ENCODE results near the gene ZNF385B.
A peak's percentile ranks its signal among the peaks of the same experiment; 100 is the strongest.
"Not testable (repeated sequence)": the region's sequence is repeated elsewhere in the genome, so short reads cannot be mapped to it uniquely, and the experiment has no call there.

The ZNF385B gene

DNA sequence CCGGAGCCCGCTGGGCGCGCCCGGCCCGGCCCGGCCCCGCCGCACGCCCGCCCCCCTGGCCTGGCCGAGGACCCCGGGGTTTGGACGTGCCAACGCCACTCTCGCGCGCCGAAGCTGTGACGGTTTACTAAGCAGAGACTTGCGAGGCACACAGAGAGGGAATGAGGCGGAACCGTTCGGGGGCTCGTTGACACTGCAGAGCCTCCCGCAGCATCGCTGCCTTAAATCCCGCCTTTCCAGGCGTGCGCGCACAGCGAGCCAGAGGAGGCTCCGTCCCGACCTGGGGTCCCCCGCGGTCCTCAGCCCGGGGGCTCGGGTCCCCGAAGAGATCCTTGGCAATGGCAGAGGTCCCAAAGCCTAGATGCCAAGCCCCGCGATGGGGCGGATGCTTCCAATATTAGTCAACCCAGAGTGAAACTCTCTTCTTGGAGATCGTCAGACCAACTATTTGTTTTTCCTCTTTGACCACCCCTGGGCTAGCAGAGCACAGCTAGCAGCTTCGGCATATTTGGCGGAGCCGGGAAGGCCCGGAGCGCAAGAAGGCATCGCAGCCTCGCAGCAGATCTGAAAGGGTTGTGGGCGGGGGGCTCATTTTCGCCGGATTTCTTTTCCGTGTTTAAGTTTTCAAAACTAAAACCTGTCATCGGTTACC, at the start of gene ZNF385B:
ZNF385B (minus strand) TSS at position 197 of the 652 bp plus-strand sequence.
- Mint-ChIP-seq H3K27ac (no peak within 1 kb of the TSS), H3K4me1 (ENCODE audit: low read depth) (peaks cover 2% of the 10 kb centered on the region), H3K9me3 (no peaks in the 10 kb centered on the region), H3K27me3 (ENCODE audit: low read depth) (peaks cover 72% of the 10 kb centered on the region), H3K36me3 (ENCODE audit: low read depth) (no peaks in the 10 kb centered on the region), H3K4me3 (peak within 1 kb of the TSS; percentile 8)

DNA sequence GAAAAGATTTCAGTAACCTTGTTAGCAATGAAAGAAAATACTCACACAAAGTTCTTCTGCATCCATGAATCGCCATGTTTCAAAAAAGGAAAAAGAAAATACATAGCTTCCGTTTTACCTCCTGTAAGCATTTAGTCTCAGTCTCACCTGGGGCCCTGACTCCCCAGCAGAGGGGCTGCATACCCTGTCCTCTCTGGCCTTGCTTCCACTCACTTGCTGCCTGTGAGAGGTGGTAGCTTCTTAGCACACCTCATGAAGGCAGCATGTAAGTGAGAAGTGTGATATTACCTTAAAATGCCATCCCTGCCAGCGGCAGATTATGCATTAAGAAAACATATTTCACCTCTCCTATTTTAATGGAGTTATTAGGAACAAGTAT, 49.3 kb upstream of the ZNF385B start:
- no peak overlapping the region for H3K27ac Mint-ChIP-seq
- H3K27me3 Mint-ChIP-seq (ENCODE audit: low read depth): no peaks in the 10 kb centered on the region
- no peak overlapping the region for H3K4me3 Mint-ChIP-seq
- H3K4me1 Mint-ChIP-seq (ENCODE audit: low read depth): no peaks in the 10 kb centered on the region
- no peaks in the 10 kb centered on the region for H3K9me3 Mint-ChIP-seq
- H3K36me3 Mint-ChIP-seq (ENCODE audit: low read depth): no peaks in the 10 kb centered on the region

DNA sequence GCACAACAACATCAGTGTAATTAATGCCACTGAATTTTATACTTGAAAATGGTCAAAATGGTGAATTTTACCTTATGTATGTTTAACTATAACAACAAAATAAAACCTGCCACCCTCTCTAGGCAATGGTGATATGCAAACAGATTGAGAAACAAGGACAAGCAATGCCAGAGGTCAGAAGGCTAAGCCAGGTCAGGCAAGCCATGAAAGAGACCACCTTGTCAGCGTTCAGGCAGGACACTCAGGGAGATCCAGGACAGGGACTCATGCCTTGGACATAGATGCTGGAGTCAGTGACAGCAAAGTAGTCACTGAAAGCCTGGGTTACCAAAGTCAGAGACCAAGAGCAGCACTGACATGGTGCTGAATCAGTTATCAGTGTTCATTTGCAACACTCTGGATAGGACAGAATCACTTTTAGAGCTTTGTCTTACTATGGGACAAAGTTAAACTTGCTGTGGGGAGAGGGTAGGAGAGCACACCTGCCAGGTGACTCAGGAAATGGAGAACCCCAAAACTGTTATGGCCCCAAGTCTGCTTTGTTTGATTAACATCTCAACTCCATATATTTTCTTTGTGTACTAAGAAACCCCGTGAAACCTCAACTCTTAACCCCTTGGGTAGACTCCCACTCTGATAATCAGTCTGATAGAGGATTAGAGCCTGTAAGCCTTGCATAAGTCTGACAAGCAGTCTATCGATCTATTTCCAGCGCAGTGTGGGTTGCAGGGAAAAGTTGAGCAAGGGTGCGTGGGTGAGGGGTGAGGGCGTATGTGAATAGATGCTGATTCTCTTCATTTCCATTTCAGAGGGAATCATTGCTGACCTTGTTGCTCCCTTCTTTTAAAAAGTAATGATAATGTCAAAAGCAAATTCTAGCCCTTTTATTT, 48.7 kb upstream of the ZNF385B start:
- no peaks in the 10 kb centered on the region for H3K27me3 Mint-ChIP-seq (ENCODE audit: low read depth)
- no peaks in the 10 kb centered on the region for H3K9me3 Mint-ChIP-seq
- no peak overlapping the region for H3K4me3 Mint-ChIP-seq
- H3K4me1 Mint-ChIP-seq (ENCODE audit: low read depth): no peaks in the 10 kb centered on the region
- H3K36me3 Mint-ChIP-seq (ENCODE audit: low read depth): no peaks in the 10 kb centered on the region
- H3K27ac Mint-ChIP-seq: no peak overlapping the region

DNA sequence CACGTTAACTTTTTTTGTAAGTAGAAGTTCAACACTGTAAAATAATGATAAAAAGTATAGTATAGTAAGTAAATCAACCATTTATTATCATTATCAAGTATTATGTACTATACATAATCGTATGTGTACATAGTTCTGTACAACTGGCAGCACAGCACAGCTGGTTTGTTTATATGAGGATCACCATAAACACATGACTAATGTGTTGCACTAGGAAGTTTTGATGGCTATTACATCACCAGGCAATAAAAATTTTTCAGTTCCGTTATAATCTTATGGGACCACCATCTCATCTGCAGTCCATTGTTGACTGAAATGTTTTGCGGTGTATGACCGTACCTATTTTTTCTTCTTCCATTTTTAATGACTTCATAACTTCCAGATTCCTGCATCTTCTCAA, 39.2 kb upstream of the ZNF385B start:
- H3K4me3 Mint-ChIP-seq: no peak overlapping the region
- H3K27me3 Mint-ChIP-seq (ENCODE audit: low read depth): no peaks in the 10 kb centered on the region
- H3K27ac Mint-ChIP-seq: no peak overlapping the region
- no peaks in the 10 kb centered on the region for H3K36me3 Mint-ChIP-seq (ENCODE audit: low read depth)
- H3K9me3 Mint-ChIP-seq: no peaks in the 10 kb centered on the region
- H3K4me1 Mint-ChIP-seq (ENCODE audit: low read depth): no peaks in the 10 kb centered on the region

DNA sequence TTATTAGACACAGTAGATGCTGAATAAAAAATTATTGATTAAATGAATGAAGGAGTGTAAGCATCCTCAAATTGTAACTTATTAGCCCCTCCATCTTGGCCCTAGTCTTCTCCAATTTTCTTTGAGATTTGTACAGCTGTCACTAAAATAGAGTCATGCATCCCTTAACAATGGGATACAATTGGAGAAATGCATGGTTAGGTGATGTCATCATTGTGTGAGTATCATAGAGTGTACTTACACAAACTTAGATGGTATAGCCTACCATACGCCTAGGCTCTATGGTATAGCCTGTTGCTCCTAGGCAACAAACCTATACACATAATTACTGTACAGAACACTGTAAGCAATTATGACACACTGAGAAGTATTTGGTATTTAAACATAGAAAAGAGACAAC, 38.3 kb upstream of the ZNF385B start:
- Mint-ChIP-seq H3K27ac (no peak overlapping the region), H3K9me3 (no peaks in the 10 kb centered on the region), H3K4me3 (no peak overlapping the region), H3K27me3 (ENCODE audit: low read depth) (peaks cover 3% of the 10 kb centered on the region), H3K36me3 (ENCODE audit: low read depth) (no peaks in the 10 kb centered on the region), H3K4me1 (ENCODE audit: low read depth) (no peaks in the 10 kb centered on the region)

DNA sequence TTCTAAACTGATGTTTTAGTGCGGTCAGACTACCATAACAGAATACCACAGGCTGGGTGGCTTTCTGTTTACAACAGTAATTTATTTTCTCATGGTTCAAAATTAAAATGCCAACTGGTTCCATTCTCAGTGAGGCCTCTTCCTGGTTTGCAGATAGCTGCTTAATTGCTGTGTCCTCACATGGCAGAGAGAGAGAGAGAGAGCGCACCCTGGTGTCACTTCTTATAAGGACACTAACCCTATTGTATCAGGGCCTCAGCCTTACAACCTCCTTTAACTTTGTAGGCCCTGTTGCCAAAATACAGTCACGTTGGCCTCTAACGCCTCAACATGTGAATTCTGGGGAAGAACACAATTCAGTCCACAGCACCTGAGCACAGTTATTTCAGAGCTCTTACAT, 37.5 kb upstream of the ZNF385B start:
- Mint-ChIP-seq H3K4me1 (ENCODE audit: low read depth) (no peaks in the 10 kb centered on the region), H3K36me3 (ENCODE audit: low read depth) (no peaks in the 10 kb centered on the region), H3K27me3 (ENCODE audit: low read depth) (peaks cover 3% of the 10 kb centered on the region), H3K4me3 (no peak overlapping the region), H3K9me3 (no peaks in the 10 kb centered on the region), H3K27ac (no peak overlapping the region)

DNA sequence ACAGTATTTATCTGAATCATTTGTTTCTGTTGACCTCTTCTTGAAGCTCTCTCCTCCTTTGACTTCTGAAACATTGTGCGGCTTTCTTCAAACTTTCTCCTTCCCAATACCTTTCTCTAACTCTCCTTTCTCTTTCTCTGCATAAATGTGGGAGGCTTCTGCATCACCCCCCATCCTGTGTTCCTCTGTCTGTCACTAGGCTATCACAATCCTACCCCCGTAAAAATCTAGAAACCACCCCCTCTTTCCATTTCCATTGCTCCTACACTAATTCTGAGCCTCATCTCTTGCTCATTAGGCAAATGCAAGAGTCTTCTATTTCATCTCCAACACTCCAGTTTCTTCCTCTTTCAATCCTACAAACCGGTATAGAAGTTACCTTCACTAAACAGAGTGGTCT, 32.2 kb upstream of the ZNF385B start:
- peaks cover 3% of the 10 kb centered on the region for H3K27me3 Mint-ChIP-seq (ENCODE audit: low read depth)
- H3K36me3 Mint-ChIP-seq (ENCODE audit: low read depth): no peaks in the 10 kb centered on the region
- H3K9me3 Mint-ChIP-seq: peaks cover 4% of the 10 kb centered on the region
- no peak overlapping the region for H3K27ac Mint-ChIP-seq
- H3K4me1 Mint-ChIP-seq (ENCODE audit: low read depth): no peaks in the 10 kb centered on the region
- no peak overlapping the region for H3K4me3 Mint-ChIP-seq

DNA sequence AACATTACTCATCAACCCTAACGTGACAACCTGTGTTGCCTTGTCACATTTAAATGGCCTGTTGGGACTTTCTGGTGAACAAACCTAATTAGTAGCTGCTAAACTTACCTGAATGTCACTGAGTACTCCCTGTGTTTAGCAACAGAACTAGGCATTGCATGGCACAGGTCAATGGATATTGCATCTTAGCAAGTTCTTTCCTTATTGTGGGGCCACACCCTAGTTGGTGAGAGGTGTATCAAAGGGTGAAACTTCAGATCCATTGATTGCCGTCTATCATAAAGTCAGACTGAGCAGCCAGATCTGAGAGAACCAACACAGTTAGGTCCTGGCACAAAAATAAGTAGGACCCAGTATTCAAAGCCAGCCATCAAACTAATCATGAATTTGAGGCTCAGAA, 29.8 kb upstream of the ZNF385B start:
- H3K27ac Mint-ChIP-seq: no peak overlapping the region
- no peak overlapping the region for H3K4me3 Mint-ChIP-seq
- H3K27me3 Mint-ChIP-seq (ENCODE audit: low read depth): peaks cover 3% of the 10 kb centered on the region
- no peaks in the 10 kb centered on the region for H3K36me3 Mint-ChIP-seq (ENCODE audit: low read depth)
- peaks cover 4% of the 10 kb centered on the region for H3K9me3 Mint-ChIP-seq
- no peaks in the 10 kb centered on the region for H3K4me1 Mint-ChIP-seq (ENCODE audit: low read depth)

DNA sequence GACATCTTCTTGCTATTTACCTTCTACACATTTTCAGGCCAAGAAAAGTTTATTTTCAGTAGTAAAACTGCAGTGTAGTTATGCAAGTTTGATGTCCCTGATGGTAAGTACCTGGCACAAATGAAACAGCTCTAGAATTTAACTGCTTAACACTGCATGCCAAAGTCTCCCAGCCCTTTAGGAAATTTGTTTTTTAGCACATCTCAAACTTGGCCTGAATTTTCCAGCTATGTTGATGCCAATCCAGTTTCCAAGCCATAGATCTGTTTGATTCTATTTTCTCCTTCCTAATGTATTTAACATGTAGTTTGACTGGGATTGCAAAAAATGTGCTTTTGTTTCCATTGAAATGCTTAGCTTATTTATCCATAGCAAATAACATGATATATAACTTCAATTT, 29.3 kb upstream of the ZNF385B start:
- Mint-ChIP-seq H3K4me3 (no peak overlapping the region), H3K9me3 (peaks cover 4% of the 10 kb centered on the region), H3K4me1 (ENCODE audit: low read depth) (no peaks in the 10 kb centered on the region), H3K36me3 (ENCODE audit: low read depth) (no peaks in the 10 kb centered on the region), H3K27me3 (ENCODE audit: low read depth) (peaks cover 3% of the 10 kb centered on the region), H3K27ac (no peak overlapping the region)

DNA sequence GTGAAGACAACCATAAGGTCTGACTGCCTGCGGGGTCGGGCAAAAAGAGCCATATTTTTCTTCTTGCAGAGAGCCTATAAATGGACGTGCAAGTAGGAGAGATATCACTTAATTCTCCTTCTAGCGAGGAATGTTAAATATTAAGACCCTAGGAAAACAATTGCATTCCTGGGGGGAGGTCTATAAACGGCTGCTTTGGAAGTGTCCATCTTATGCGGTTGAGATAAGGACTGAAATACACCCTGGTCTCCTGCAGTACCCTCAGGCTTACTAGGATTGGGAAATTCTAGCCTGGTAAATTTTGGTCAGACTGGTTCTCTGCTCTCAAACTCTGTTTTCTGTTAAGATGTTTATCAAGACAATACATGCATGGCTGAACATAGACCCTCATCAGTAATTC, 27.2 kb upstream of the ZNF385B start:
- H3K27me3 Mint-ChIP-seq (ENCODE audit: low read depth): not testable (repeated sequence)

DNA sequence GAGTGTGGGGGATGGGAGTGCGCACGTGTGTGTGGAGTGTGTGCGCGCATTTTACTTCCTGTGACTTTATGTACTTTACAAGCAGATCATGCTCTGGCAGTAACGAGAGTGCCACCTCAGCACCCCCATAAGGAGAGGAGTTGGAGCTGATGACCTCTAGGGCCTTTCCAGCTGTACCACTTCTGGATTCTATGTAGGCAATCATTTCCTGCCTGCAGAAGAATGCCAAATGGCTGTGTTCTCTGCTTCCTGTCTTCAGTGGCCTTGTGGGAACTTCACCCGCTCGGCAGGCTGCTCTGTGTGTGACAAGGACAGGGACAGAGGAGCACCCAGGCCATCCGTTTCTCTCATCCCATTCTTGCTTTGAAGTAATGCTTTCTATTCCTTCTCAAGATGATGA, 22.8 kb upstream of the ZNF385B start:
- H3K4me3 Mint-ChIP-seq: no peak overlapping the region
- no peak overlapping the region for H3K27ac Mint-ChIP-seq
- peaks cover 4% of the 10 kb centered on the region for H3K9me3 Mint-ChIP-seq
- no peaks in the 10 kb centered on the region for H3K36me3 Mint-ChIP-seq (ENCODE audit: low read depth)
- H3K27me3 Mint-ChIP-seq (ENCODE audit: low read depth): no peaks in the 10 kb centered on the region
- H3K4me1 Mint-ChIP-seq (ENCODE audit: low read depth): no peaks in the 10 kb centered on the region

More for the DNA sequence above, 27.2 kb upstream of the ZNF385B start:
- H3K9me3 Mint-ChIP-seq; H3K4me3 Mint-ChIP-seq; H3K27ac Mint-ChIP-seq; H3K4me1 Mint-ChIP-seq (ENCODE audit: low read depth); H3K36me3 Mint-ChIP-seq (ENCODE audit: low read depth): not testable (repeated sequence)

DNA sequence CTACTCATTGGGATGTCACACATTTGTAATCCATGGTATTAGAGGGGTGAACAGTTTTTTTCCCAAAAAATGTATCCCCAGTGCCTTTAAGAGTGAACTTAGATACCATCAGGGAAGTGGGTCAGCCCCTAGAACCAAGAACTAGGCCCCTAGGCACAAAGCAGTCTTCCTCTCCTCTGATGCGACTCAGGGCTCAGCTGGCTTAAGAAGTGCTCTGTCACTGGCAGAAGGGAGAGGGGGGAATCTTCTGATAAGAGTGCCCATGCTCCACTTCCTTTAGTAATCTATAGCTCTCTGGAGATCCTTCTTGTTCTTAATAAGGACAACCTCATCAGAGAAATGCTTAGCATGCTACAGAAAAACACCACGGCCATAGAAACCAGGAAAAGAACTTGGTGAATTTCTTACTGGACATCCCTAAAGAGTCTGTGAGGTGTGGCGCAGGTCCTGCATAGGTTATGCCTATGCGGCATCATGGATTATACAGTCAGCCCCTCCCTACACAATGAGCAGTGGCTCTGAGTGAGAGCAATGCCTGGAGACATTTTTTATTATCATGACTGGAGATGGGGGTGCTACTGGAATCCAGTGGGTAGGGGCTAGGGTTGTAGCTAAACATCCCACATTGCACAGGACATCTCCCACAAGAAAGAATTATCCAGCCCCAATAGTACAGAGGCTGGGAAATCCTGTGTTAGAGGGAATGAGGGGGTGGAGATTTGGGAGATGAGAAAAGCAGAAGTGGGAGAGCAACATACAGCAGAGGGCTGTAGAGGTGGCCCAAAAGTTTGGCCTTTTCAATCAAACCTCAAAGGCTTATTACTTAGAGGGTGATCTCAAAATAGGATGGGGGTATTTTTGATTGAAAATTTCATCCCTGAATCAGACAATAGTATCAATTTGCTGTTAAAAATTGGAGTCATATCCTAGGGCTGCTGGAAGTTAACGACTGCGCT, 21.7 kb upstream of the ZNF385B start:
- Mint-ChIP-seq H3K4me3 (no peak overlapping the region), H3K27ac (no peak overlapping the region), H3K36me3 (ENCODE audit: low read depth) (no peaks in the 10 kb centered on the region), H3K4me1 (ENCODE audit: low read depth) (no peaks in the 10 kb centered on the region), H3K27me3 (ENCODE audit: low read depth) (no peaks in the 10 kb centered on the region), H3K9me3 (no peaks in the 10 kb centered on the region)

DNA sequence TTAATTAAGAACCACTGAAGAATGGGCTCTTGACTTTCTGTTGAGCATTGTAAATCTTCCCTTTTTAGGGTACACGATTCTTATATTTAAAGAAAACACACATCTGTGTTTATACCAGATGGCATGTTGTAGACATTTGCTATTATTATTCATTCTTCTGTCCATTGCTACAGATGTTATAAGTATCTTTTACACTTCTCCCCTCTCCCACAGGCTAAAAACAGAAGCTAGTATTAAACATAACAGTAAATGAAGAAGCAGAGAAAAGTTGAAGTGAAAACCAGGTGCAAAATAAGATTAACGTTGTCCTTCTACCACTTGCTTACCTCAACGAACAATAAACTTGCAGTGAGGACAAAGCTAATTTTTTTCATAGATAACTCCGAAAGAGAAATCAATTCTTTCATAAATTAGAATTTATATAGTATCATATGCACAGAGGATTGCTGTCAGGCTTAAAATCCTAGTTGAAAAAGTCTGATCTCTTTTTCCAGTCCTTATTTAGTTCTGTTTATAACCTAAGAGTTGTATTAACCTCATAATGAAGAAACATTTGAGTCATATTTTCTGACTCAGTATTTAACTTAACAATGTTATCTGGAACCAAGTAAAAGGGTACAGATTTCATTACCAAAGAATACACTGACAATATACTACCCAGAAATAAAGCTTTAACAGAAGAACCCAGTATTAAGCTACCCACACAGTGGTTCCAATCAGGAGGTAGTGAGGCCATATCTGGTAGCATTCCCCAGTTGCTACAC, 16.4 kb upstream of the ZNF385B start:
- Mint-ChIP-seq H3K27me3 (ENCODE audit: low read depth) (no peaks in the 10 kb centered on the region), H3K4me1 (ENCODE audit: low read depth) (no peaks in the 10 kb centered on the region), H3K9me3 (no peaks in the 10 kb centered on the region), H3K36me3 (ENCODE audit: low read depth) (no peaks in the 10 kb centered on the region), H3K27ac (no peak overlapping the region), H3K4me3 (no peak overlapping the region)

DNA sequence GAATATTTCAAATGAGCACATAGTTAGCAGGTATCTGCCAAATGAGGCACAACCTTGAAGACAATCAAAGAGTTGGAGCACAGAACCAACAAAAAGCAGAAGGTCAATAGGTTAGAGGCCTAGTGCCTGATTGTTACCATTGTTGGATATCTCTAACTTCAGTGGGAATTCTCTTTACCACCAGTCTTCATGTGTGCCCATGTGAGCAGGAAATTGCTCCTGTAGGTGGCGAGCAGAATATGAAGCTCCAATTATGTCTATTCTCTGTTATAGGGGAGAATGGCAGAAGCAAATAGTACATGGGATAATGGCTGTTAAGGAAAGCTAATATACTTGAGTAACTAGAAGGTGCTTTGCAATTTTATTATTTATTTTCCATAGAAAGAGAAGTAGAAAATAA, 14.9 kb upstream of the ZNF385B start:
- no peaks in the 10 kb centered on the region for H3K27me3 Mint-ChIP-seq (ENCODE audit: low read depth)
- H3K9me3 Mint-ChIP-seq: no peaks in the 10 kb centered on the region
- no peaks in the 10 kb centered on the region for H3K36me3 Mint-ChIP-seq (ENCODE audit: low read depth)
- H3K4me1 Mint-ChIP-seq (ENCODE audit: low read depth): no peaks in the 10 kb centered on the region
- H3K27ac Mint-ChIP-seq: no peak overlapping the region
- H3K4me3 Mint-ChIP-seq: no peak overlapping the region

Measured in T-helper 1 cell treated with Interleukin-12 subunit alpha and Interleukin-12 subunit beta and Interleukin-4 antibody, amounts not matched to agents 30 μg/mL and 1 μg/mL, for 36 hours (primary cell).